ENCODE measurements around the gene NUP188. TPM values are rescaled to one million over a fixed set of nuclear protein-coding genes. Genes with fewer than 3 reads are reported as not detected.

The NUP188 gene
- polyA plus RNA-seq, 1 donor from 2014 or later, result 24.0 TPM

DNA sequence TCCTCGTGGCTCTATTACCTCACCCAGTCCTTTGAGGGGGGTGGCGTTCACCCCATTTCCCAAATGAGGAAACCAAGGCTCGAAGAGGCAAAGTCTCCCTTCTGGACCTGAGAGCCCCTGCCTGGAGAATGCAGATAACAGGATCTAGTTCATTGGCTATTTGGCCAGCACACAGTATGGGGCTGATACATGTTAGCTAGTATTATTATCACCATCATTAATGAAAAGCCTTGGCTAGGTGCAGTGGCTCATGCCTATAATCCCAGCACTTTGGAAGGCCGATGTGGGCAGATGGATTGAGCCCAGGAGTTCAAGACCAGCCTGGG, 76.4 kb downstream of the NUP188 start:
- H3K9ac ChIP-seq (ENCODE audit: low read length), result no peak overlapping the region
- TF ChIP-seq EP300 (conservative IDR thresholded peaks at IDR 0.05; ENCODE audit: poor library complexity, severe bottlenecking) (no peak), POLR2AphosphoS5 (IDR thresholded peaks at IDR 0.05) (no peak), MXI1 (conservative IDR thresholded peaks at IDR 0.05; ENCODE audit: poor library complexity, severe bottlenecking) (no peak), SMC3 (conservative IDR thresholded peaks at IDR 0.05; ENCODE audit: poor library complexity) (no peak), TAF1 (IDR thresholded peaks at IDR 0.05; ENCODE audit: low read depth) (no peak), EZH2 (IDR thresholded peaks at IDR 0.05; ENCODE audit: borderline replicate concordance, insufficient read depth, low read length, poor library complexity, severe bottlenecking) (no peak), RAD21 (conservative IDR thresholded peaks at IDR 0.05) (no peak)
- TF ChIP-seq, protein P1, sequence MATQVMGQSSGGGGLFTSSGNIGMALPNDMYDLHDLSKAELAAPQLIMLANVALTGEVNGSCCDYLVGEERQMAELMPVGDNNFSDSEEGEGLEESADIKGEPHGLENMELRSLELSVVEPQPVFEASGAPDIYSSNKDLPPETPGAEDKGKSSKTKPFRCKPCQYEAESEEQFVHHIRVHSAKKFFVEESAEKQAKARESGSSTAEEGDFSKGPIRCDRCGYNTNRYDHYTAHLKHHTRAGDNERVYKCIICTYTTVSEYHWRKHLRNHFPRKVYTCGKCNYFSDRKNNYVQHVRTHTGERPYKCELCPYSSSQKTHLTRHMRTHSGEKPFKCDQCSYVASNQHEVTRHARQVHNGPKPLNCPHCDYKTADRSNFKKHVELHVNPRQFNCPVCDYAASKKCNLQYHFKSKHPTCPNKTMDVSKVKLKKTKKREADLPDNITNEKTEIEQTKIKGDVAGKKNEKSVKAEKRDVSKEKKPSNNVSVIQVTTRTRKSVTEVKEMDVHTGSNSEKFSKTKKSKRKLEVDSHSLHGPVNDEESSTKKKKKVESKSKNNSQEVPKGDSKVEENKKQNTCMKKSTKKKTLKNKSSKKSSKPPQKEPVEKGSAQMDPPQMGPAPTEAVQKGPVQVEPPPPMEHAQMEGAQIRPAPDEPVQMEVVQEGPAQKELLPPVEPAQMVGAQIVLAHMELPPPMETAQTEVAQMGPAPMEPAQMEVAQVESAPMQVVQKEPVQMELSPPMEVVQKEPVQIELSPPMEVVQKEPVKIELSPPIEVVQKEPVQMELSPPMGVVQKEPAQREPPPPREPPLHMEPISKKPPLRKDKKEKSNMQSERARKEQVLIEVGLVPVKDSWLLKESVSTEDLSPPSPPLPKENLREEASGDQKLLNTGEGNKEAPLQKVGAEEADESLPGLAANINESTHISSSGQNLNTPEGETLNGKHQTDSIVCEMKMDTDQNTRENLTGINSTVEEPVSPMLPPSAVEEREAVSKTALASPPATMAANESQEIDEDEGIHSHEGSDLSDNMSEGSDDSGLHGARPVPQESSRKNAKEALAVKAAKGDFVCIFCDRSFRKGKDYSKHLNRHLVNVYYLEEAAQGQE (IDR thresholded peaks at IDR 0.05; ENCODE audit: borderline replicate concordance), result no peak
- TF ChIP-seq, protein P2, sequence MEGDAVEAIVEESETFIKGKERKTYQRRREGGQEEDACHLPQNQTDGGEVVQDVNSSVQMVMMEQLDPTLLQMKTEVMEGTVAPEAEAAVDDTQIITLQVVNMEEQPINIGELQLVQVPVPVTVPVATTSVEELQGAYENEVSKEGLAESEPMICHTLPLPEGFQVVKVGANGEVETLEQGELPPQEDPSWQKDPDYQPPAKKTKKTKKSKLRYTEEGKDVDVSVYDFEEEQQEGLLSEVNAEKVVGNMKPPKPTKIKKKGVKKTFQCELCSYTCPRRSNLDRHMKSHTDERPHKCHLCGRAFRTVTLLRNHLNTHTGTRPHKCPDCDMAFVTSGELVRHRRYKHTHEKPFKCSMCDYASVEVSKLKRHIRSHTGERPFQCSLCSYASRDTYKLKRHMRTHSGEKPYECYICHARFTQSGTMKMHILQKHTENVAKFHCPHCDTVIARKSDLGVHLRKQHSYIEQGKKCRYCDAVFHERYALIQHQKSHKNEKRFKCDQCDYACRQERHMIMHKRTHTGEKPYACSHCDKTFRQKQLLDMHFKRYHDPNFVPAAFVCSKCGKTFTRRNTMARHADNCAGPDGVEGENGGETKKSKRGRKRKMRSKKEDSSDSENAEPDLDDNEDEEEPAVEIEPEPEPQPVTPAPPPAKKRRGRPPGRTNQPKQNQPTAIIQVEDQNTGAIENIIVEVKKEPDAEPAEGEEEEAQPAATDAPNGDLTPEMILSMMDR (IDR thresholded peaks at IDR 0.05; ENCODE audit: poor library complexity, severe bottlenecking), result no peak
- no peak overlapping the region for H3K27ac ChIP-seq (ENCODE audit: low read length)
- peaks cover 15% of the 10 kb centered on the region for H3K79me2 ChIP-seq (replicated peaks; ENCODE audit: insufficient read depth, low read length)
- H3K4me3 ChIP-seq (ENCODE audit: low read length), result no peak overlapping the region
- H3K9me3 ChIP-seq (ENCODE audit: low read length), result no peaks in the 10 kb centered on the region
- H3K9me2 ChIP-seq (ENCODE audit: insufficient read depth, low read length), result no peaks in the 10 kb centered on the region
- H3K4me2 ChIP-seq (ENCODE audit: low read length), result no peak overlapping the region
- no peaks in the 10 kb centered on the region for H3K36me3 ChIP-seq (ENCODE audit: insufficient read depth, low read length)
- H4K20me1 ChIP-seq (ENCODE audit: insufficient read depth), result no peaks in the 10 kb centered on the region
- H3K27me3 ChIP-seq (ENCODE audit: insufficient read depth, low read depth, low read length), result no peaks in the 10 kb centered on the region
- H2AFZ ChIP-seq (ENCODE audit: low read depth, low read length), result no peak overlapping the region
- no peaks in the 10 kb centered on the region for H3F3A ChIP-seq (ENCODE audit: insufficient read depth, low read length, poor library complexity, severe bottlenecking)

DNA sequence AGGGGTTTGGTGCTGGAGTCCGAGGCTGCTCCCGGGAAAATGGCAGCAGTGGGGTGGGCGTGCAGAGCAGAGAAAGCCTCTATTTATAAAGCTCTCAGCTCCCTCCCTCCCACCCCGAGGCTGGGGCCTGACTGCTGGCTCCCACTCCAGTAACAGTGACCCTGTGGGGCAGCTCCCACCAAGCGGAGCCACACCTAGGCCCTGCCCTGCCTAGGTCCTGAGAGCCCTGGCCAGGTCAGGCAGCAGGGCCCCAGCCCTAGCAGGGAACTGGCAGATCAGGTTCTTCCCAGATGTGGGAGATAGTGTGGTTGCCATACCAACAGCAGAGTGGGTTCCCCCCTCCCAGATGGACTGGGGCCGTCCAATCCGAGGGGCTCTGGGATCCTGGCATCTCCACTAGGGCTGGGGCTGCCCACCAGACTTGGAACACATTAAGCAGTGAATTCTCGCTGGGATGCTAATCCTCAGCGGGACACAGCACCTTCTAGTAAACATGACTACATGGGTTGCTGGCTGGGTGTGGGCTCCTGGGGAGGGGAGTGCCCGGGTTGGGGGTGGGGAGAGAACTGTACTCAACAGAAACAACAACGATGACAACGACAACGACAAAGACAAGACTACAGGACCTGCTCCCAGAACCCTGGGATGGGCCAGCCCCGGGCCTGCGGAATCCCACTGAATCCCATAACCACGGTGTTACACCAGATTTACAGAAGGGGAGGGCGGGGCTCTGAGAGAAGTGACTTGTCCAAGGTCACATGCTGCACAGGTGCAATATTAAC, 79.1 kb downstream of the NUP188 start:
- Histone ChIP-seq H3K9me2 (ENCODE audit: insufficient read depth, low read length) (no peaks in the 10 kb centered on the region), H3K9me3 (ENCODE audit: low read length) (no peaks in the 10 kb centered on the region), H3K4me3 (ENCODE audit: low read length) (peak overlapping the region; percentile 92), H3K27ac (ENCODE audit: low read length) (peak overlapping the region; percentile 52), H3F3A (ENCODE audit: insufficient read depth, low read length, poor library complexity, severe bottlenecking) (no peaks in the 10 kb centered on the region), H3K9ac (ENCODE audit: low read length) (peak overlapping the region; percentile 65), H4K20me1 (ENCODE audit: insufficient read depth) (no peaks in the 10 kb centered on the region), H2AFZ (ENCODE audit: low read depth, low read length) (no peak overlapping the region), H3K79me2 (replicated peaks; ENCODE audit: insufficient read depth, low read length) (peaks cover 15% of the 10 kb centered on the region), H3K4me2 (ENCODE audit: low read length) (peak overlapping the region; percentile 76), H3K36me3 (ENCODE audit: insufficient read depth, low read length) (no peaks in the 10 kb centered on the region), H3K27me3 (ENCODE audit: insufficient read depth, low read depth, low read length) (no peaks in the 10 kb centered on the region)
- TF ChIP-seq MXI1 (conservative IDR thresholded peaks at IDR 0.05; ENCODE audit: poor library complexity, severe bottlenecking), result no peak
- TF ChIP-seq POLR2AphosphoS5 (IDR thresholded peaks at IDR 0.05), result peak; percentile 44
